WTC11 (cell line): ENCODE data around the gene PANK3. TPM values are rescaled to one million over a fixed set of nuclear protein-coding genes. Genes with fewer than 3 reads are reported as not detected.

Experiments
- ATAC-seq: fragments of 200-7000 bp; cut with Tn5 transposase; 2 replicates; pipeline ENCODE4 v1.10.0; 2021; ENCODE audit warnings: mild to moderate bottlenecking, moderate library complexity
- CTCF ChIA-PET: fragments of 300-600 bp; sonication (Branson Sonifier 250); formaldehyde crosslinking; loops from one replicate; lab custom pipeline; 2021; ENCODE audit warnings: antibody characterized with exemption; lab: Charles Lee
- POLR2A ChIA-PET: fragments of 350-600 bp; sonication (Branson Sonifier 250); formaldehyde crosslinking; loops from one replicate; lab custom pipeline; 2021; ENCODE audit warnings: antibody characterized with exemption; lab: Charles Lee
- DNase-seq: peaks from one replicate; pipeline ENCODE4 v3.0.0; 2021; ENCODE audit warnings: low spot score
- H3K27ac Mint-ChIP-seq: 2 replicates; pipeline ENCODE4 v1.8.0; 2021; ENCODE audit warnings: mixed read lengths
- H3K27me3 Mint-ChIP-seq: 2 replicates; pipeline ENCODE4 v1.8.0; 2021; ENCODE audit warnings: low read depth, mild to moderate bottlenecking, moderate library complexity, mixed read lengths
- H3K36me3 Mint-ChIP-seq: 2 replicates; pipeline ENCODE4 v1.8.0; 2021; ENCODE audit warnings: mixed read lengths
- H3K4me1 Mint-ChIP-seq: 2 replicates; pipeline ENCODE4 v1.8.0; 2022; ENCODE audit warnings: mixed read lengths
- H3K4me3 Mint-ChIP-seq: 2 replicates; pipeline ENCODE4 v1.8.0; 2021; ENCODE audit warnings: mild to moderate bottlenecking, moderate library complexity, mixed read lengths
- H3K9me3 Mint-ChIP-seq: 2 replicates; pipeline ENCODE4 v1.8.0; 2021; ENCODE audit warnings: mixed read lengths
- CTCF ChIP-seq: fragments of 200-600 bp; IDR thresholded peaks from 2 replicates; pipeline ENCODE4 v1.8.0; 2022; ENCODE audit warnings: antibody characterized with exemption
- E2F1 ChIP-seq: sonication (generic); formaldehyde crosslinking; IDR thresholded peaks from 2 replicates; pipeline ENCODE4 v1.8.0; 2022; ENCODE audit warnings: mild to moderate bottlenecking, missing genetic modification reagents
- ELF4 ChIP-seq: sonication (generic); formaldehyde crosslinking; IDR thresholded peaks from 2 replicates; pipeline ENCODE4 v1.8.1; 2022; ENCODE audit warnings: low read depth, mild to moderate bottlenecking, moderate library complexity, missing genetic modification reagents
- EMX1 ChIP-seq: fragments of 250-450 bp; sonication (Bioruptor Pico); IDR thresholded peaks from 2 replicates; pipeline ENCODE4 v1.8.0; 2021; ENCODE audit warnings: mild to moderate bottlenecking
- FOXJ3 ChIP-seq: sonication (generic); formaldehyde crosslinking; IDR thresholded peaks from 2 replicates; pipeline ENCODE4 v1.9.0; 2021; ENCODE audit warnings: missing genetic modification reagents, mild to moderate bottlenecking, borderline replicate concordance
- GABPB1 ChIP-seq: sonication (generic); formaldehyde crosslinking; IDR thresholded peaks from 2 replicates; pipeline ENCODE4 v1.8.1; 2023; ENCODE audit warnings: mild to moderate bottlenecking, missing genetic modification reagents
- HMGA2 ChIP-seq: fragments of 250-450 bp; sonication (Bioruptor Pico); IDR thresholded peaks from 2 replicates; pipeline ENCODE4 v1.4.0; 2021; ENCODE audit warnings: mild to moderate bottlenecking, moderate library complexity
- PRRX2 ChIP-seq: fragments of 250-450 bp; sonication (Bioruptor Pico); IDR thresholded peaks from 2 replicates; pipeline ENCODE4 v1.8.0; 2021; ENCODE audit warnings: mild to moderate bottlenecking
- RORB ChIP-seq: fragments of 250-450 bp; sonication (Bioruptor Pico); IDR thresholded peaks from 2 replicates; pipeline ENCODE4 v1.9.0; 2021; ENCODE audit warnings: mild to moderate bottlenecking
- TCF7 ChIP-seq: sonication (generic); formaldehyde crosslinking; IDR thresholded peaks from 2 replicates; pipeline ENCODE4 v1.8.0; 2022; ENCODE audit warnings: mild to moderate bottlenecking, low read depth, missing genetic modification reagents, moderate library complexity
- TEAD4 ChIP-seq: sonication (generic); formaldehyde crosslinking; IDR thresholded peaks from 2 replicates; pipeline ENCODE4 v1.8.0; 2022; ENCODE audit warnings: mild to moderate bottlenecking, missing genetic modification reagents
- ZNF425 ChIP-seq: fragments of 250-450 bp; sonication (Bioruptor Pico); conservative IDR thresholded peaks from 2 replicates; pipeline ENCODE4 v1.9.0; 2021; ENCODE audit warnings: mild to moderate bottlenecking
- ZNF512 ChIP-seq: sonication (generic); formaldehyde crosslinking; IDR thresholded peaks from 2 replicates; pipeline ENCODE4 v1.8.1; 2022; ENCODE audit warnings: missing genetic modification reagents, borderline replicate concordance
- total RNA-seq: library from RNA; stranded (reverse); gene quantifications from 3 replicates; pipeline ENCODE4 v1.2.3, GENCODE V29; 2021
- TF ChIP-seq, protein P1 (sequence below): sonication (generic); formaldehyde crosslinking; IDR thresholded peaks from 2 replicates; pipeline ENCODE4 v1.8.0; 2022; ENCODE audit warnings: missing genetic modification reagents
- TF ChIP-seq, protein P2 (sequence below): sonication (generic); formaldehyde crosslinking; IDR thresholded peaks from 2 replicates; pipeline ENCODE4 v1.8.1; 2023; ENCODE audit warnings: mild to moderate bottlenecking, missing genetic modification reagents
- TF ChIP-seq, protein P3 (sequence below): fragments of 250-450 bp; sonication (Bioruptor Pico); IDR thresholded peaks from 2 replicates; pipeline ENCODE4 v1.9.0; 2021; ENCODE audit warnings: mild to moderate bottlenecking
- TF ChIP-seq, protein P4 (sequence below): sonication (generic); formaldehyde crosslinking; IDR thresholded peaks from 2 replicates; pipeline ENCODE4 v1.8.0; 2023; ENCODE audit warnings: missing genetic modification reagents, mild to moderate bottlenecking, borderline replicate concordance

The PANK3 gene
- total RNA-seq, 1 experiment from 2014 or later, result 90.2 TPM

- TF ChIP-seq, protein P1, sequence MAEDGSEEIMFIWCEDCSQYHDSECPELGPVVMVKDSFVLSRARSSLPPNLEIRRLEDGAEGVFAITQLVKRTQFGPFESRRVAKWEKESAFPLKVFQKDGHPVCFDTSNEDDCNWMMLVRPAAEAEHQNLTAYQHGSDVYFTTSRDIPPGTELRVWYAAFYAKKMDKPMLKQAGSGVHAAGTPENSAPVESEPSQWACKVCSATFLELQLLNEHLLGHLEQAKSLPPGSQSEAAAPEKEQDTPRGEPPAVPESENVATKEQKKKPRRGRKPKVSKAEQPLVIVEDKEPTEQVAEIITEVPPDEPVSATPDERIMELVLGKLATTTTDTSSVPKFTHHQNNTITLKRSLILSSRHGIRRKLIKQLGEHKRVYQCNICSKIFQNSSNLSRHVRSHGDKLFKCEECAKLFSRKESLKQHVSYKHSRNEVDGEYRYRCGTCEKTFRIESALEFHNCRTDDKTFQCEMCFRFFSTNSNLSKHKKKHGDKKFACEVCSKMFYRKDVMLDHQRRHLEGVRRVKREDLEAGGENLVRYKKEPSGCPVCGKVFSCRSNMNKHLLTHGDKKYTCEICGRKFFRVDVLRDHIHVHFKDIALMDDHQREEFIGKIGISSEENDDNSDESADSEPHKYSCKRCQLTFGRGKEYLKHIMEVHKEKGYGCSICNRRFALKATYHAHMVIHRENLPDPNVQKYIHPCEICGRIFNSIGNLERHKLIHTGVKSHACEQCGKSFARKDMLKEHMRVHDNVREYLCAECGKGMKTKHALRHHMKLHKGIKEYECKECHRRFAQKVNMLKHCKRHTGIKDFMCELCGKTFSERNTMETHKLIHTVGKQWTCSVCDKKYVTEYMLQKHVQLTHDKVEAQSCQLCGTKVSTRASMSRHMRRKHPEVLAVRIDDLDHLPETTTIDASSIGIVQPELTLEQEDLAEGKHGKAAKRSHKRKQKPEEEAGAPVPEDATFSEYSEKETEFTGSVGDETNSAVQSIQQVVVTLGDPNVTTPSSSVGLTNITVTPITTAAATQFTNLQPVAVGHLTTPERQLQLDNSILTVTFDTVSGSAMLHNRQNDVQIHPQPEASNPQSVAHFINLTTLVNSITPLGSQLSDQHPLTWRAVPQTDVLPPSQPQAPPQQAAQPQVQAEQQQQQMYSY (CRISPR knock-in tag), result no peak
- TF ChIP-seq PRRX2 (CRISPR knock-in tag) (no peak), EMX1 (CRISPR knock-in tag) (no peak)
- TF ChIP-seq, protein P2, sequence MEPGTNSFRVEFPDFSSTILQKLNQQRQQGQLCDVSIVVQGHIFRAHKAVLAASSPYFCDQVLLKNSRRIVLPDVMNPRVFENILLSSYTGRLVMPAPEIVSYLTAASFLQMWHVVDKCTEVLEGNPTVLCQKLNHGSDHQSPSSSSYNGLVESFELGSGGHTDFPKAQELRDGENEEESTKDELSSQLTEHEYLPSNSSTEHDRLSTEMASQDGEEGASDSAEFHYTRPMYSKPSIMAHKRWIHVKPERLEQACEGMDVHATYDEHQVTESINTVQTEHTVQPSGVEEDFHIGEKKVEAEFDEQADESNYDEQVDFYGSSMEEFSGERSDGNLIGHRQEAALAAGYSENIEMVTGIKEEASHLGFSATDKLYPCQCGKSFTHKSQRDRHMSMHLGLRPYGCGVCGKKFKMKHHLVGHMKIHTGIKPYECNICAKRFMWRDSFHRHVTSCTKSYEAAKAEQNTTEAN (CRISPR knock-in tag), result no peak
Observed at GRCh38 chr5:168578006-168578405, 1.2 kb downstream of the PANK3 start (continued).

DNA sequence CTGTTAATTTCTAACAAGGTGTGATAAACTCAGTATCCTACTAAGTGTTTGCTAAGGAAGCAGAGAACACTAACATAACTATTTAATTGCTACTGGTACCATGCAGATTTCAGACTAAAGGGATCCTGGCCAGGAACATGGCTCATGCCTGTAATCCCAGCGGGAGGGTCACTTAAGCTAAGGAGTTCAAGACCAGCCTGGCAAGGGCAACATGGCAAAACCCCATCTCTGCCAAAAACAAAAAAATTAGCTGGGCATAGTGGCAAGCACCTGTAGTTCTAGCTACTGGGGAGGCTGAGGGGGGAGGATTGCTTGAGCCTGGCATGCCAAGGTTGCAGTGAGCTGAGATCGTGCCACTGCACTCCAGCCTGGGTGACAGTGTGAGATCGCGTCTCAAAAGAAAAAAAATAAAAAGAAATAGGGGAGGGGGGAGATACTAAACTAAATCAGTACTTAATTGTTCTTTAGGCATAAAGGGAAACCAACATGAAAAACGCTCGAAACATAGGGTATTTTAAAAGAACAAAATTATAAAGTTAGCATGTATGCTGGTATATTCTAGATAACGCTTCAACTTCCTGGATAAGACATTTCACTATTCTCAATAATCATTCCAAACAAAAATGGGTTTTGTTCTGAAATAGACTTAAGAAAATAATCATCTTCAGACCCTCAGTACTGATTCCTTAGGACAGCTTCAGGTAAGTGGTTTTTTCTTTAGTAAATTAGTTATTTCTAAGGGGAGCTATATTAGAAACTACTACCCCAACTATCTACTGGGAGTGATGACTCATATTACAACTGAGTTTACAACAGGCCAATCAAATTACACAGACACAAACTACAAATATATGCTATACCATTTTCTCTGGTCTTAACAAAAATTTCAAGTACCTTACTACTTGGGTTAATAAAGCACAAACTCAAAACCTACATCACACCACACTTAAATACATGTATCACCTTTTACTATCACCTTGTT, 3.5 kb downstream of the PANK3 start:
- peak overlapping the region; percentile 23 for H3K4me3 Mint-ChIP-seq

More for the DNA sequence above, 3.5 kb downstream of the PANK3 start:
- TF ChIP-seq RORB (CRISPR knock-in tag) (no peak), GABPB1 (CRISPR knock-in tag) (no peak), ZNF512 (CRISPR knock-in tag) (no peak), TEAD4 (CRISPR knock-in tag) (no peak), FOXJ3 (CRISPR knock-in tag) (no peak), TCF7 (CRISPR knock-in tag) (no peak), CTCF (no peak), HMGA2 (CRISPR knock-in tag) (no peak), ZNF425 (CRISPR knock-in tag) (no peak), E2F1 (CRISPR knock-in tag) (no peak), ELF4 (CRISPR knock-in tag) (no peak)
- TF ChIP-seq, protein P3, sequence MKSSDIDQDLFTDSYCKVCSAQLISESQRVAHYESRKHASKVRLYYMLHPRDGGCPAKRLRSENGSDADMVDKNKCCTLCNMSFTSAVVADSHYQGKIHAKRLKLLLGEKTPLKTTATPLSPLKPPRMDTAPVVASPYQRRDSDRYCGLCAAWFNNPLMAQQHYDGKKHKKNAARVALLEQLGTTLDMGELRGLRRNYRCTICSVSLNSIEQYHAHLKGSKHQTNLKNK (CRISPR knock-in tag), result no peak
- TF ChIP-seq, protein P4, sequence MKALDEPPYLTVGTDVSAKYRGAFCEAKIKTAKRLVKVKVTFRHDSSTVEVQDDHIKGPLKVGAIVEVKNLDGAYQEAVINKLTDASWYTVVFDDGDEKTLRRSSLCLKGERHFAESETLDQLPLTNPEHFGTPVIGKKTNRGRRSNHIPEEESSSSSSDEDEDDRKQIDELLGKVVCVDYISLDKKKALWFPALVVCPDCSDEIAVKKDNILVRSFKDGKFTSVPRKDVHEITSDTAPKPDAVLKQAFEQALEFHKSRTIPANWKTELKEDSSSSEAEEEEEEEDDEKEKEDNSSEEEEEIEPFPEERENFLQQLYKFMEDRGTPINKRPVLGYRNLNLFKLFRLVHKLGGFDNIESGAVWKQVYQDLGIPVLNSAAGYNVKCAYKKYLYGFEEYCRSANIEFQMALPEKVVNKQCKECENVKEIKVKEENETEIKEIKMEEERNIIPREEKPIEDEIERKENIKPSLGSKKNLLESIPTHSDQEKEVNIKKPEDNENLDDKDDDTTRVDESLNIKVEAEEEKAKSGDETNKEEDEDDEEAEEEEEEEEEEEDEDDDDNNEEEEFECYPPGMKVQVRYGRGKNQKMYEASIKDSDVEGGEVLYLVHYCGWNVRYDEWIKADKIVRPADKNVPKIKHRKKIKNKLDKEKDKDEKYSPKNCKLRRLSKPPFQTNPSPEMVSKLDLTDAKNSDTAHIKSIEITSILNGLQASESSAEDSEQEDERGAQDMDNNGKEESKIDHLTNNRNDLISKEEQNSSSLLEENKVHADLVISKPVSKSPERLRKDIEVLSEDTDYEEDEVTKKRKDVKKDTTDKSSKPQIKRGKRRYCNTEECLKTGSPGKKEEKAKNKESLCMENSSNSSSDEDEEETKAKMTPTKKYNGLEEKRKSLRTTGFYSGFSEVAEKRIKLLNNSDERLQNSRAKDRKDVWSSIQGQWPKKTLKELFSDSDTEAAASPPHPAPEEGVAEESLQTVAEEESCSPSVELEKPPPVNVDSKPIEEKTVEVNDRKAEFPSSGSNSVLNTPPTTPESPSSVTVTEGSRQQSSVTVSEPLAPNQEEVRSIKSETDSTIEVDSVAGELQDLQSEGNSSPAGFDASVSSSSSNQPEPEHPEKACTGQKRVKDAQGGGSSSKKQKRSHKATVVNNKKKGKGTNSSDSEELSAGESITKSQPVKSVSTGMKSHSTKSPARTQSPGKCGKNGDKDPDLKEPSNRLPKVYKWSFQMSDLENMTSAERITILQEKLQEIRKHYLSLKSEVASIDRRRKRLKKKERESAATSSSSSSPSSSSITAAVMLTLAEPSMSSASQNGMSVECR (CRISPR knock-in tag), result no peak
- H3K27me3 Mint-ChIP-seq, result no peaks in the 10 kb centered on the region
- no peak for DNase-seq
- POLR2A ChIA-PET, result no interaction called here
- CTCF ChIA-PET, result no interaction called here
- no peak for ATAC-seq
- peaks cover 46% of the 10 kb centered on the region for H3K4me1 Mint-ChIP-seq
- H3K36me3 Mint-ChIP-seq, result peaks cover 17% of the 10 kb centered on the region
- no peaks in the 10 kb centered on the region for H3K9me3 Mint-ChIP-seq
- H3K27ac Mint-ChIP-seq, result 0 out of 2 replicates have a peak overlapping the region, but pooled peaks have one; percentile 16
